Measurements from ENCODE around the gene PLS1. TPM values are rescaled to one million over a fixed set of nuclear protein-coding genes. Genes with fewer than 3 reads are reported as not detected.

PLS1 gene
- total RNA-seq, 2 donors from 2014 or later: 6.4 to 7.0 TPM

- Histone ChIP-seq H3K9me3 (no peaks in the 10 kb centered on the region), H3K4me3 (no peak overlapping the region), H3K27me3 (replicated peaks; ENCODE audit: insufficient read depth) (no peaks in the 10 kb centered on the region), H3K4me1 (replicated peaks) (no peaks in the 10 kb centered on the region), H3K36me3 (no peaks in the 10 kb centered on the region), H3K27ac (no peak overlapping the region)
- intact Hi-C loops (cut with DNase I): no loop called here
- 82% methylated on average over 7 of the region's 7 CpGs for WGBS
- no peak for DNase-seq (ENCODE audit: low spot score)
- TF ChIP-seq POLR2AphosphoS5 (IDR thresholded peaks at IDR 0.05) (no peak), POLR2A (IDR thresholded peaks at IDR 0.05) (no peak), CTCF (IDR thresholded peaks at IDR 0.05) (no peak)
These were observed 97.1 kb downstream of the PLS1 start for GRCh38 chr3:142693136-142693853.

DNA sequence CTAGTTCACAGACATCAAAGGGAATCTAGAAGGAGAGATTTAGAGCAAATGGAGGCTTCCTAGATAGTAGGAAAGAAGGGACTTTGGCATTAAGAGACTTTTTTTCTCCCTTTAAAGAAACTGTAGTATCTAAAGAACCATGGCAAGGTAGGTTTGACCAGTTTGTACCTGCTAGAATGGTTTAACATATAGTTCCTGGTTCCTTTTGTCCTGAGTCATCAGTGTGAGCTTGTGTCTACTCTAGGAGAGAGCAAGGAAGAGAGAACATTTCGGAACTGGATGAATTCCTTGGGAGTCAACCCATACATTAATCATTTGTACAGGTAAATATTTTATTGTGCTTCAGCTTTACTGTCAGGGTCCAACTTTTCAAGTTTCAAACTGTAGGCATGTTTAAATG, 98.0 kb downstream of the PLS1 start:
- DNase-seq (ENCODE audit: low spot score): no peak
- TF ChIP-seq POLR2A (IDR thresholded peaks at IDR 0.05) (no peak), CTCF (IDR thresholded peaks at IDR 0.05) (no peak), POLR2AphosphoS5 (IDR thresholded peaks at IDR 0.05) (no peak)
- no peaks in the 10 kb centered on the region for H3K36me3 ChIP-seq
- no peaks in the 10 kb centered on the region for H3K9me3 ChIP-seq
- no peak overlapping the region for H3K4me3 ChIP-seq
- H3K27me3 ChIP-seq (replicated peaks; ENCODE audit: insufficient read depth): no peaks in the 10 kb centered on the region
- intact Hi-C loops (cut with DNase I): no loop called here
- 89% methylated on average over 1 of the region's 1 CpG for WGBS
- H3K4me1 ChIP-seq (replicated peaks): no peaks in the 10 kb centered on the region
- H3K27ac ChIP-seq: no peak overlapping the region

DNA sequence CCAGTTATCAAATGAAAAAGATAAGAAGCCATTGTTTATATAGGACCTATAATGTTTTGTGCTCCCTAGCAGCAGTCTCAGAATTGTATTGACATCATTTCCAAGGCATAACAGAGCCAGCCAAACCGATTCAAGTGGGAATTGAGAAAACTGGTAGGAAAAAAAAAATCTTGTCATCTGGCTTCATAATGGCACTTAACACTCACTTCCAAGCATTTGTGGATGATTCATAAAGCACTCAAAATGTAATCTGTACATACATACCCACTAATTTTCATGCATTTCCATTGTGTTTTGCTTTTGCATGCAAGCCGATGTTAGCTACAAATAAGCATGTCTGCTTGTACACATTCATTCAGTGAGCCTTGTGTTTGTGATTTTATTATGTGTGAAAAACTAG, 109.0 kb downstream of the PLS1 start:
- no peaks in the 10 kb centered on the region for H3K9me3 ChIP-seq
- no peaks in the 10 kb centered on the region for H3K4me1 ChIP-seq (replicated peaks)
- no peak overlapping the region for H3K4me3 ChIP-seq
- no peak overlapping the region for H3K27ac ChIP-seq
- no peaks in the 10 kb centered on the region for H3K36me3 ChIP-seq
- intact Hi-C loops (cut with DNase I): no loop called here
- TF ChIP-seq CTCF (IDR thresholded peaks at IDR 0.05) (no peak), POLR2AphosphoS5 (IDR thresholded peaks at IDR 0.05) (no peak)
- 45% methylated on average over 2 of the region's 2 CpGs for WGBS
- DNase-seq (ENCODE audit: low spot score): no peak
- no peaks in the 10 kb centered on the region for H3K27me3 ChIP-seq (replicated peaks; ENCODE audit: insufficient read depth)

GRCh38 chr3:142706321-142707127, 110.3 kb downstream of the PLS1 start:
- no peaks in the 10 kb centered on the region for H3K9me3 ChIP-seq
- intact Hi-C loops (cut with DNase I): no loop called here
- H3K4me3 ChIP-seq: no peak overlapping the region
- TF ChIP-seq POLR2A (IDR thresholded peaks at IDR 0.05): no peak
- no peak for TF ChIP-seq CTCF (IDR thresholded peaks at IDR 0.05)
- no peak for TF ChIP-seq POLR2AphosphoS5 (IDR thresholded peaks at IDR 0.05)
- no peak for DNase-seq (ENCODE audit: low spot score)
- no peaks in the 10 kb centered on the region for H3K4me1 ChIP-seq (replicated peaks)
- WGBS: 87% methylated on average over 7 of the region's 7 CpGs
- H3K27ac ChIP-seq: no peak overlapping the region
- no peaks in the 10 kb centered on the region for H3K27me3 ChIP-seq (replicated peaks; ENCODE audit: insufficient read depth)
- no peaks in the 10 kb centered on the region for H3K36me3 ChIP-seq
